K562 (cell line): ENCODE measurements around the gene HS3ST2. TPM values are rescaled to one million over a fixed set of nuclear protein-coding genes. Genes with fewer than 3 reads are reported as not detected.
A peak's percentile ranks its signal among the peaks of the same experiment; 100 is the strongest.

Source experiments
- ATAC-seq: fragments of 200-7000 bp; cut with Tn5 transposase; 3 replicates; pipeline ENCODE4 v1.9.1; 2020; ENCODE audit warnings: moderate library complexity
- BruUV-seq: library from RNA; stranded (reverse); fragments of 400-500 nt; replicated peaks from 2 replicates; lab custom pipeline; 2021; lab: Mats Ljungman, UMichigan
- CTCF ChIA-PET: fragments of 300-600 bp; formaldehyde crosslinking; extraction: SDS; loops from one replicate; lab custom pipeline; 2021; ENCODE audit warnings: low intra/inter-chr PET ratio; lab: Yijun Ruan, JAX
- POLR2A ChIA-PET: fragments of 300-600, 350-650 bp; sonication (Branson Sonifier 250); formaldehyde crosslinking; extraction: SDS; loops from one replicate; lab custom pipeline; 2021; ENCODE audit warnings: antibody characterized with exemption, inconsistent platforms; lab: Yijun Ruan, JAX
- DNase-seq, 4 experiments: peaks; one replicate each; pipeline versions ENCODE4 v3.0.0 to v3.0.0-alpha.2; 2011 to 2018; ENCODE audit warnings: low spot score in 3 of 4, mixed read lengths in 3 of 4; ENCODE audit errors: extremely low read depth in 1 of 4
- FAIRE-seq: peaks from 2 replicates; lab custom pipeline; 2011; peaks lifted over from hg19 to GRCh38; lab: Jason Lieb, UNC
- H2AFZ ChIP-seq: 2 replicates; pipeline ENCODE4 v1.6.0; 2011; ENCODE audit warnings: low read depth, low read length, control low read depth, inconsistent platforms
- H3K27ac ChIP-seq: fragments of 200-600 bp; 3 replicates; pipeline ENCODE4 v1.8.0; 2011; ENCODE audit warnings: low read depth, mild to moderate bottlenecking, control low read depth, inconsistent platforms, low read length, moderate library complexity, mixed read lengths; ENCODE audit errors: extremely low read depth
- H3K27me3 ChIP-seq, 2 experiments: fragments of 300-600 bp in 1 of 2; 2 replicates in 1 of 2; 3 replicates in 1 of 2; pipeline versions ENCODE4 v1.6.0 to v1.8.0; 2011; ENCODE audit warnings: inconsistent platforms in 2 of 2, low read length in 2 of 2, mild to moderate bottlenecking in 1 of 2, mixed read lengths in 1 of 2, moderate library complexity in 1 of 2; ENCODE audit not compliant: control insufficient read depth in 2 of 2, insufficient read depth in 2 of 2
- H3K36me3 ChIP-seq: fragments of 300-600 bp; 3 replicates; pipeline ENCODE4 v1.8.0; 2011; ENCODE audit warnings: mild to moderate bottlenecking, low read length, inconsistent platforms; ENCODE audit not compliant: control insufficient read depth, insufficient read depth
- H3K4me1 ChIP-seq, 2 experiments: fragments of 200-600 bp in 1 of 2; replicated peaks in 1 of 2; 2 replicates in 1 of 2; 3 replicates in 1 of 2; pipeline versions ENCODE4 v1.5.1 to v1.8.0; 2011; ENCODE audit warnings: inconsistent platforms in 2 of 2, low read length in 2 of 2, mild to moderate bottlenecking in 1 of 2, mixed read lengths in 1 of 2, moderate library complexity in 1 of 2; ENCODE audit not compliant: control insufficient read depth in 2 of 2, insufficient read depth in 2 of 2
- H3K4me2 ChIP-seq: 2 replicates; pipeline ENCODE4 v1.6.1; 2011; ENCODE audit warnings: low read length, control low read depth, inconsistent platforms, mixed read lengths; ENCODE audit not compliant: insufficient read depth
- H3K4me3 ChIP-seq: fragments of 200-600 bp; sonication (generic), shearing (Covaris generic); 2 replicates; pipeline ENCODE4 v1.5.1; 2016; ENCODE audit warnings: control low read depth, inconsistent platforms
- H3K79me2 ChIP-seq: fragments of 200-600 bp; 3 replicates; pipeline ENCODE4 v1.8.0; 2011; ENCODE audit warnings: low read length, inconsistent platforms; ENCODE audit not compliant: control insufficient read depth, insufficient read depth
- H3K9ac ChIP-seq, 2 experiments: 2 replicates each; pipeline versions ENCODE4 v1.6.0 to v1.6.1; 2011; ENCODE audit warnings: low read depth in 2 of 2, low read length in 2 of 2, control low read depth in 1 of 2, inconsistent platforms in 1 of 2, mild to moderate bottlenecking in 1 of 2, mixed read lengths in 1 of 2; ENCODE audit not compliant: insufficient read depth in 1 of 2
- H3K9me1 ChIP-seq: one replicate; pipeline ENCODE4 v1.6.0; 2011; ENCODE audit warnings: inconsistent platforms, mild to moderate bottlenecking, low read length, moderate library complexity; ENCODE audit not compliant: control insufficient read depth, insufficient read depth
- H3K9me3 ChIP-seq: replicated peaks from 2 replicates; pipeline ENCODE4 v1.5.1; 2011; ENCODE audit warnings: low read depth, low read length, inconsistent platforms; ENCODE audit not compliant: control insufficient read depth, insufficient read depth
- H4K20me1 ChIP-seq: replicated peaks from 2 replicates; pipeline ENCODE4 v1.6.1; 2011; ENCODE audit warnings: low read length, inconsistent platforms, mixed read lengths; ENCODE audit not compliant: control insufficient read depth, insufficient read depth
- RBM25 ChIP-seq: fragments of 200-400 bp; formaldehyde crosslinking; IDR thresholded peaks from 2 replicates; pipeline ENCODE4 v1.6.1; 2018; ENCODE audit warnings: low read length, low read depth, moderate library complexity; ENCODE audit not compliant: severe bottlenecking
- SMAD1 ChIP-seq: fragments of 150-350 bp; IDR thresholded peaks from 2 replicates; pipeline ENCODE4 v1.6.1; 2014; ENCODE audit warnings: low read length, low read depth; ENCODE audit not compliant: partially characterized antibody
- STAT6 ChIP-seq: sonication (generic); formaldehyde crosslinking; IDR thresholded peaks from 2 replicates; pipeline ENCODE4 v1.8.1; 2023; ENCODE audit warnings: mild to moderate bottlenecking, missing genetic modification reagents
- WGBS: fragments of 100-300 bp; shearing (Covaris generic); methylation state at CpG from one replicate; pipeline ENCODE4 v1.1.6; 2016; ENCODE audit warnings: low coverage, mixed read lengths; ENCODE audit not compliant: insufficient coverage; ENCODE audit errors: missing lambda C conversion rate; 5-methylcytosine and 5-hydroxymethylcytosine counted together
- in situ Hi-C: fragments of 300-500 bp; cut with MboI; formaldehyde crosslinking; loops from 4 replicates; pipeline ENCODE4 v1.15.0; 2018; ENCODE audit warnings: inconsistent platforms, mixed read lengths
- intact Hi-C: fragments of 100-400 bp; cut with micrococcal nuclease; formaldehyde crosslinking; loops from 2 replicates; pipeline ENCODE4 v1.14.2; 2022
- polyA plus RNA-seq, 8 experiments: library from polyadenylated mRNA; depleted of rRNA in 4 of 8; stranded (reverse) in 5 of 8; unstranded in 3 of 8; fragments of >200 nt; fragmentation: Nextera tagmentation in 2 of 8; fragmentation: Illumina TruSeq in 1 of 8; extraction: Ambion mirVana in 2 of 8; extraction: Trizol in 1 of 8; gene quantifications; 2 replicates each; pipeline versions ENCODE4 v1.2.1 to v1.2.3, GENCODE V29; 2011 to 2014; ENCODE audit warnings: inconsistent platforms in 1 of 8, missing spikeins in 1 of 8
- total RNA-seq, 7 experiments: library from RNA; depleted of rRNA in 6 of 7; stranded (reverse); fragments of >200 nt in 6 of 7; fragmentation: Illumina TruSeq in 2 of 7; extraction: Trizol in 2 of 7; gene quantifications; 2 replicates each; pipeline versions ENCODE4 v1.2.1 to v1.2.3, GENCODE V29; 2011 to 2021; ENCODE audit warnings: low replicate concordance in 1 of 7

The HS3ST2 gene
- total and polyA plus RNA-seq, 9 of the 15 experiments (the other 6 are each of a cell fraction or from before 2014, with no cell fraction given) = not detected

- no peak overlapping the region for H3K4me3 ChIP-seq
- no peaks in the 10 kb centered on the region for H3K36me3 ChIP-seq
- peaks cover 12 to 19% of the 10 kb centered on the region in 2 experiments for H3K27me3 ChIP-seq
- H3K9ac ChIP-seq = no peak overlapping the region
- no peaks in the 10 kb centered on the region for H3K9me3 ChIP-seq
- TF ChIP-seq STAT6 (CRISPR knock-in tag) = no peak
- no peak for TF ChIP-seq SMAD1
- peak; percentile 68 for TF ChIP-seq RBM25
- TF ChIP-seq, all 486 proteins: peak for 1
- H3K4me1 ChIP-seq = no peaks in the 10 kb centered on the region
- no peak overlapping the region for H2AFZ ChIP-seq
- ATAC-seq (no peak), DNase-seq (no peak), FAIRE-seq (no peak)
- H4K20me1 ChIP-seq = no peaks in the 10 kb centered on the region
- POLR2A ChIA-PET = no interaction called here
- no peak overlapping the region for H3K4me2 ChIP-seq
- intact Hi-C loops = no loop called here
- WGBS = 7% methylated on average over 3 of the region's 3 CpGs
- in situ Hi-C loops = no loop called here
- H3K79me2 ChIP-seq = no peaks in the 10 kb centered on the region
- H3K27ac ChIP-seq = no peak overlapping the region
- CTCF ChIA-PET = no interaction called here
- BruUV-seq = no TSS peak
- no peaks in the 10 kb centered on the region for H3K9me1 ChIP-seq
These were observed 109.5 kb downstream of the HS3ST2 start for GRCh38 chr16:22923491-22923890.
